Measurements from ENCODE around the gene ANKRD44.

DNA sequence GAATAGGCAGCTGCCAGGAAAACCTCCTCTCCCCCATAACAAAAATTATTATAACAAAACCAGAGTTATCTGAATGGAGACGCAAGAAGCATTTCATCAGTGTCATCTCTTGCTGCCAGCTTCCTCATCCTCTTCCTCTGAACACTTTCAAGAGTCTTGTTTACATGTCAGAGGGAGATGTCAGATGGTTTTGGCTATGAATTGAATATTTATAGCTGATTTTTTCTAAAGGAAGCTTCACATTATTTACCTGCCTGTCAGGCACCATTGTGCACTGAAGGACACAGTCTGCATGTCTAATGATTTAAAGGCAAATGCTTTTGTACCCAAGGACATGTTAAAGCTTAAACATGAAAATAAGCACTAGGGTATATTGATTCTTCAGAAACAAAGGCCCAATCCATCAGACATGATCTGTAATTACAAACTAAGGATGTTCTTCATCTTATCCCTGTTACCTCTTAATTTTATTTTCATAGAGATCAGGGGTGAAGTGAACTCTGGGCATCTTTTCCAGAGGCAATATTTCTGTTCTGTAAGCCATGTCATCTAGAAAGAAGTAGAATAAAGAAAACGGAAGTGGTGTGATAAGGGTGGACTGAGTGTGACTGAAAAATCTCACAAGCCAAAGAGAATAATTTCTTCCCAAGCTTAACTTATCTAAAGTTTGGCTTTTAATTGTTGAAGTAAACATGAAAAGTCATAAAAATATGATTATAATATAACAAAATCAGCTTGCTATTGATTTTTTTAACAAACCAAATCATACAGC, 168.7 kb downstream of the ANKRD44 start:
- TF ChIP-seq, protein P1, sequence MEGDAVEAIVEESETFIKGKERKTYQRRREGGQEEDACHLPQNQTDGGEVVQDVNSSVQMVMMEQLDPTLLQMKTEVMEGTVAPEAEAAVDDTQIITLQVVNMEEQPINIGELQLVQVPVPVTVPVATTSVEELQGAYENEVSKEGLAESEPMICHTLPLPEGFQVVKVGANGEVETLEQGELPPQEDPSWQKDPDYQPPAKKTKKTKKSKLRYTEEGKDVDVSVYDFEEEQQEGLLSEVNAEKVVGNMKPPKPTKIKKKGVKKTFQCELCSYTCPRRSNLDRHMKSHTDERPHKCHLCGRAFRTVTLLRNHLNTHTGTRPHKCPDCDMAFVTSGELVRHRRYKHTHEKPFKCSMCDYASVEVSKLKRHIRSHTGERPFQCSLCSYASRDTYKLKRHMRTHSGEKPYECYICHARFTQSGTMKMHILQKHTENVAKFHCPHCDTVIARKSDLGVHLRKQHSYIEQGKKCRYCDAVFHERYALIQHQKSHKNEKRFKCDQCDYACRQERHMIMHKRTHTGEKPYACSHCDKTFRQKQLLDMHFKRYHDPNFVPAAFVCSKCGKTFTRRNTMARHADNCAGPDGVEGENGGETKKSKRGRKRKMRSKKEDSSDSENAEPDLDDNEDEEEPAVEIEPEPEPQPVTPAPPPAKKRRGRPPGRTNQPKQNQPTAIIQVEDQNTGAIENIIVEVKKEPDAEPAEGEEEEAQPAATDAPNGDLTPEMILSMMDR (IDR thresholded peaks at IDR 0.05), result no peak
- TF ChIP-seq, protein P2, sequence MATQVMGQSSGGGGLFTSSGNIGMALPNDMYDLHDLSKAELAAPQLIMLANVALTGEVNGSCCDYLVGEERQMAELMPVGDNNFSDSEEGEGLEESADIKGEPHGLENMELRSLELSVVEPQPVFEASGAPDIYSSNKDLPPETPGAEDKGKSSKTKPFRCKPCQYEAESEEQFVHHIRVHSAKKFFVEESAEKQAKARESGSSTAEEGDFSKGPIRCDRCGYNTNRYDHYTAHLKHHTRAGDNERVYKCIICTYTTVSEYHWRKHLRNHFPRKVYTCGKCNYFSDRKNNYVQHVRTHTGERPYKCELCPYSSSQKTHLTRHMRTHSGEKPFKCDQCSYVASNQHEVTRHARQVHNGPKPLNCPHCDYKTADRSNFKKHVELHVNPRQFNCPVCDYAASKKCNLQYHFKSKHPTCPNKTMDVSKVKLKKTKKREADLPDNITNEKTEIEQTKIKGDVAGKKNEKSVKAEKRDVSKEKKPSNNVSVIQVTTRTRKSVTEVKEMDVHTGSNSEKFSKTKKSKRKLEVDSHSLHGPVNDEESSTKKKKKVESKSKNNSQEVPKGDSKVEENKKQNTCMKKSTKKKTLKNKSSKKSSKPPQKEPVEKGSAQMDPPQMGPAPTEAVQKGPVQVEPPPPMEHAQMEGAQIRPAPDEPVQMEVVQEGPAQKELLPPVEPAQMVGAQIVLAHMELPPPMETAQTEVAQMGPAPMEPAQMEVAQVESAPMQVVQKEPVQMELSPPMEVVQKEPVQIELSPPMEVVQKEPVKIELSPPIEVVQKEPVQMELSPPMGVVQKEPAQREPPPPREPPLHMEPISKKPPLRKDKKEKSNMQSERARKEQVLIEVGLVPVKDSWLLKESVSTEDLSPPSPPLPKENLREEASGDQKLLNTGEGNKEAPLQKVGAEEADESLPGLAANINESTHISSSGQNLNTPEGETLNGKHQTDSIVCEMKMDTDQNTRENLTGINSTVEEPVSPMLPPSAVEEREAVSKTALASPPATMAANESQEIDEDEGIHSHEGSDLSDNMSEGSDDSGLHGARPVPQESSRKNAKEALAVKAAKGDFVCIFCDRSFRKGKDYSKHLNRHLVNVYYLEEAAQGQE (IDR thresholded peaks at IDR 0.05; ENCODE audit: insufficient read depth in 1 of 2, low read depth in 2 of 2, low read length in 1 of 2), result no peak
- TF ChIP-seq POLR2AphosphoS5 (IDR thresholded peaks at IDR 0.05; ENCODE audit: low read depth, low read length) (no peak), TCF7L2 (IDR thresholded peaks at IDR 0.05; ENCODE audit: low read depth, low read length) (no peak)
